ENCODE data around the gene MEIS2. TPM values are rescaled to one million over a fixed set of nuclear protein-coding genes. Genes with fewer than 3 reads are reported as not detected.

The MEIS2 gene
- total RNA-seq, 4 donors from 2014 or later, result 9.0 to 18.5 (median 16.3) TPM

GRCh38 chr15:37125143-37125542, 24.8 kb upstream of the MEIS2 start:
- no peak for DNase-seq (ENCODE audit: low spot score in 2 of 2)
- H3K27ac ChIP-seq, result no peak overlapping the region
- no peaks in the 10 kb centered on the region for H3K36me3 ChIP-seq
- H3K9me3 ChIP-seq, result no peaks in the 10 kb centered on the region
- H3K4me3 ChIP-seq, result no peak overlapping the region
- H3K4me1 ChIP-seq, result no peaks in the 10 kb centered on the region
- peaks cover 5% of the 10 kb centered on the region for H3K27me3 ChIP-seq
- WGBS, result 65% methylated on average over 4 of the region's 4 CpGs
- TF ChIP-seq CTCF (IDR thresholded peaks at IDR 0.05), result no peak
- TF ChIP-seq EP300 (IDR thresholded peaks at IDR 0.05), result no peak
- no peak for TF ChIP-seq POLR2AphosphoS5 (IDR thresholded peaks at IDR 0.05)
- TF ChIP-seq POLR2A (IDR thresholded peaks at IDR 0.05), result no peak

- H3K27me3 ChIP-seq, result peaks cover 4% of the 10 kb centered on the region
- TF ChIP-seq EP300 (IDR thresholded peaks at IDR 0.05), result no peak
- TF ChIP-seq POLR2A (IDR thresholded peaks at IDR 0.05), result no peak
- no peak for TF ChIP-seq POLR2AphosphoS5 (IDR thresholded peaks at IDR 0.05)
- no peak for TF ChIP-seq CTCF (IDR thresholded peaks at IDR 0.05)
- H3K36me3 ChIP-seq, result no peaks in the 10 kb centered on the region
- H3K27ac ChIP-seq, result no peak overlapping the region
- DNase-seq (ENCODE audit: low spot score in 2 of 2), result no peak
- no peak overlapping the region for H3K4me3 ChIP-seq
- H3K9me3 ChIP-seq, result no peaks in the 10 kb centered on the region
- no peaks in the 10 kb centered on the region for H3K4me1 ChIP-seq
Measured at GRCh38 chr15:37124331-37124730, 24.0 kb upstream of the MEIS2 start.

- no peaks in the 10 kb centered on the region for H3K36me3 ChIP-seq
- no peak for DNase-seq (ENCODE audit: low spot score in 2 of 2)
- H3K27me3 ChIP-seq, result no peaks in the 10 kb centered on the region
- no peak overlapping the region for H3K4me3 ChIP-seq
- 55% methylated on average over 1 of the region's 1 CpG for WGBS
- H3K9me3 ChIP-seq, result no peaks in the 10 kb centered on the region
- H3K4me1 ChIP-seq, result no peaks in the 10 kb centered on the region
- H3K27ac ChIP-seq, result no peak overlapping the region
- TF ChIP-seq POLR2AphosphoS5 (IDR thresholded peaks at IDR 0.05) (no peak), CTCF (IDR thresholded peaks at IDR 0.05) (no peak), POLR2A (IDR thresholded peaks at IDR 0.05) (no peak), EP300 (IDR thresholded peaks at IDR 0.05) (no peak)
Measured at GRCh38 chr15:37122703-37123102, 22.4 kb upstream of the MEIS2 start.

GRCh38 chr15:37121492-37121891, 21.1 kb upstream of the MEIS2 start:
- Histone ChIP-seq H3K4me1 (no peaks in the 10 kb centered on the region), H3K36me3 (no peaks in the 10 kb centered on the region), H3K9me3 (no peaks in the 10 kb centered on the region), H3K27me3 (no peaks in the 10 kb centered on the region), H3K4me3 (no peak overlapping the region), H3K27ac (no peak overlapping the region)
- DNase-seq (ENCODE audit: low spot score in 2 of 2), result no peak
- 94% methylated on average over 1 of the region's 1 CpG for whole genome bisulfite sequencing
- no peak for TF ChIP-seq POLR2A (IDR thresholded peaks at IDR 0.05)
- TF ChIP-seq EP300 (IDR thresholded peaks at IDR 0.05), result no peak
- TF ChIP-seq CTCF (IDR thresholded peaks at IDR 0.05), result no peak
- no peak for TF ChIP-seq POLR2AphosphoS5 (IDR thresholded peaks at IDR 0.05)

GRCh38 chr15:37117030-37117429, 16.7 kb upstream of the MEIS2 start:
- Histone ChIP-seq H3K27me3 (no peaks in the 10 kb centered on the region), H3K27ac (no peak overlapping the region), H3K9me3 (no peaks in the 10 kb centered on the region), H3K36me3 (no peaks in the 10 kb centered on the region), H3K4me3 (no peak overlapping the region), H3K4me1 (no peaks in the 10 kb centered on the region)
- DNase-seq (ENCODE audit: low spot score in 2 of 2), result no peak
- no peak for TF ChIP-seq POLR2A (IDR thresholded peaks at IDR 0.05)
- no peak for TF ChIP-seq POLR2AphosphoS5 (IDR thresholded peaks at IDR 0.05)
- no peak for TF ChIP-seq CTCF (IDR thresholded peaks at IDR 0.05)
- no peak for TF ChIP-seq EP300 (IDR thresholded peaks at IDR 0.05)
- 94% methylated on average over 1 of the region's 1 CpG for whole genome bisulfite sequencing

Data from suprapubic skin (tissue), 4 donors.